ENCODE measurements around the gene CRYBG1. TPM values are rescaled to one million over a fixed set of nuclear protein-coding genes. Genes with fewer than 3 reads are reported as not detected.
"Not testable (repeated sequence)": the region's sequence is repeated elsewhere in the genome, so short reads cannot be mapped to it uniquely, and the experiment has no call there.

Gene CRYBG1
- total RNA-seq, 1 donor from 2014 or later: 29.1 TPM

- intact Hi-C loops (cut with micrococcal nuclease): no loop called here
Observed at GRCh38 chr6:106574741-106575458, 214.4 kb downstream of the CRYBG1 start.

- intact Hi-C loops (cut with micrococcal nuclease): no loop called here
Observed at GRCh38 chr6:106579281-106579680, 218.8 kb downstream of the CRYBG1 start.

- intact Hi-C loops (cut with micrococcal nuclease): no loop called here
Observed at GRCh38 chr6:106581468-106581867, 221.0 kb downstream of the CRYBG1 start.

- intact Hi-C loops (cut with micrococcal nuclease): no loop called here
Observed at GRCh38 chr6:106586815-106587415, 226.4 kb downstream of the CRYBG1 start.

DNA sequence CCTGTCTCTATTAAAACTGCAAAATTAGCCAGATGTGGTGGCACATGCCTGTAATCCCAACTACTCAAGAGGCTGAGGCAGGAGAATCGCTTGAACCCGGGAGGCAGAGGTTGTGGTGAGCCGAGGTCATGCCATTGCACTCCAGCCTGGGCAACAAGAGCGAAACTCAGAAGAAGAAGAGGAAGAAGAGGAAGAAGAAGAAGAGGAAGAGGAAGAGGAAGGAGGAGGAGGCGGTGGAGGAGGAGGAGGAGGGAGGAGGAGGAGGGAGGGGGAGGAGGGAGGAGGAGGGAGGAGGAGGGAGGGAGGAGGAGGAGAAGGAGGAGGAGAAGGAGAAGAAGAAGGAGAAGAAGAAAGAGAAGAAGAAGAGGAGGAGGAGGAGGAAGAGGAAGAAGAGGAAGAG, 228.4 kb downstream of the CRYBG1 start:
- intact Hi-C loops (cut with micrococcal nuclease): not testable (repeated sequence)

- intact Hi-C loops (cut with micrococcal nuclease): no loop called here
Observed at GRCh38 chr6:106591111-106591825, 230.8 kb downstream of the CRYBG1 start.

GRCh38 chr6:106599440-106599839, 238.9 kb downstream of the CRYBG1 start:
- intact Hi-C loops (cut with micrococcal nuclease): no loop called here

GRCh38 chr6:106600329-106600728, 239.8 kb downstream of the CRYBG1 start:
- intact Hi-C loops (cut with micrococcal nuclease): no loop called here

- intact Hi-C loops (cut with micrococcal nuclease): loop anchor here (1.0 to 5.0 kb wide), 3 partner anchors 21 to 389 kb away; partner anchors contain the start of genes QRSL1 and RTN4IP1
Observed at GRCh38 chr6:106608080-106608668, 247.7 kb downstream of the CRYBG1 start.

- intact Hi-C loops (cut with micrococcal nuclease): loop anchor here (5.0 kb wide), 1 partner anchor 388 kb away; no protein-coding TSS in a partner anchor
Observed at GRCh38 chr6:106609699-106610098, 249.2 kb downstream of the CRYBG1 start.

GRCh38 chr6:106611030-106611429, 250.5 kb downstream of the CRYBG1 start:
- intact Hi-C loops (cut with micrococcal nuclease): no loop called here

- intact Hi-C loops (cut with micrococcal nuclease): loop anchor here (1.0 to 2.0 kb wide), 2 partner anchors 16 to 92 kb away; partner anchors contain the start of genes QRSL1 and RTN4IP1
Observed at GRCh38 chr6:106612671-106613416, 252.3 kb downstream of the CRYBG1 start.

- intact Hi-C loops (cut with micrococcal nuclease): loop anchor here (1.0 to 2.0 kb wide), 2 partner anchors 16 to 93 kb away; partner anchors contain the start of genes QRSL1 and RTN4IP1
Observed at GRCh38 chr6:106613590-106613989, 253.1 kb downstream of the CRYBG1 start.

DNA sequence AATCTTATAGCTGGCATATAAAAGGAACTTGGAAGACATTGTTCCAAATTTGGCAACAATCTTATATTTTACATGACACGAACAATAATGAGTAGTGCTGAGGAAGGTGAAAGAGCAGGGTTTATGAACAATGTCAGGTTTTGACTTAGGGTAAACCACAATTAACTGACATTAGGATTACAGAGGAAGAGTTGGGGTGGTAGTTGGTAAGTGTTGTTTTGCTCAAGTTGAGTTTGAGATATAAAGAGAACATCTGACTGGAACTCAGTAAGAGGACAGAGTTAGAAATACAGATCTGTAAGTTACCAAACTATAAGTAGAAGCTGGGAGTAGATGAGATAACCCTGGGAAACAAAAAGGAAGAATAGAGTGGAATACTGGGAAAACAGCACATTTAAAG, 253.6 kb downstream of the CRYBG1 start:
- intact Hi-C loops (cut with micrococcal nuclease): no loop called here

DNA sequence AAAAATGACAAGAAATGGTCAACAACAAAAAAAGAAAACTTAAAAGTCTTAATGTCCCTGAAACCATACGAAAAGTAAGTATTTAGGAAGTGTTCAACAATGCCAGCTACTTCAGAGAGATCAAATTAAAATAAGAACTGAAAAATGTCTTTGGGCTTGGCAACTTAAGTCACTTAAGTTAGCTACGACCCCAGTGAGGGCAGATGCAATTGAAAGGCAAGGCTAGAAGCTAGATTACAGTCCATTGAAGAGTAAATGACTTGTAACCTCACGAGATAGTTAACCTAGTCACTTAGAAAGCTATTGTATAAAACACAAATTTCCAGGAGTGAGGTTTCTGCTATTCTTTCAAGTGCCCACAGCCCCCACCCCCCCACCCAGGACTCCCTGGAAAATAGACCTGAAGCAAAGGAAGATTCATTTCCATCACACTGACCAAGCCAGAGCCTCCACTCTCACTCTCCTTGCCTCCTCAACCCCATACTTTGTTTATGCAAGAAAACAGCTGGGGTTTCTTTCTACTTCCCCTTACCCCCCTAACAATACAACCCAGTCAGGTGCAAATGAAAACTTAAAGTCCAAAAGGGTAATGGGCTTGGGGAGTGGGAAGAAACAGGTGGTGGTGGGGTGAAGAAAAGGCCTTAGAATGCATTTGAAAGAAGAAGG, 254.2 kb downstream of the CRYBG1 start:
- intact Hi-C loops (cut with micrococcal nuclease): no loop called here

GRCh38 chr6:106617302-106617701, 256.8 kb downstream of the CRYBG1 start:
- intact Hi-C loops (cut with micrococcal nuclease): no loop called here

GRCh38 chr6:106617857-106618256, 257.3 kb downstream of the CRYBG1 start:
- intact Hi-C loops (cut with micrococcal nuclease): no loop called here

GRCh38 chr6:106618324-106618723, 257.8 kb downstream of the CRYBG1 start:
- intact Hi-C loops (cut with micrococcal nuclease): no loop called here

GRCh38 chr6:106619223-106619622, 258.7 kb downstream of the CRYBG1 start:
- intact Hi-C loops (cut with micrococcal nuclease): no loop called here

DNA sequence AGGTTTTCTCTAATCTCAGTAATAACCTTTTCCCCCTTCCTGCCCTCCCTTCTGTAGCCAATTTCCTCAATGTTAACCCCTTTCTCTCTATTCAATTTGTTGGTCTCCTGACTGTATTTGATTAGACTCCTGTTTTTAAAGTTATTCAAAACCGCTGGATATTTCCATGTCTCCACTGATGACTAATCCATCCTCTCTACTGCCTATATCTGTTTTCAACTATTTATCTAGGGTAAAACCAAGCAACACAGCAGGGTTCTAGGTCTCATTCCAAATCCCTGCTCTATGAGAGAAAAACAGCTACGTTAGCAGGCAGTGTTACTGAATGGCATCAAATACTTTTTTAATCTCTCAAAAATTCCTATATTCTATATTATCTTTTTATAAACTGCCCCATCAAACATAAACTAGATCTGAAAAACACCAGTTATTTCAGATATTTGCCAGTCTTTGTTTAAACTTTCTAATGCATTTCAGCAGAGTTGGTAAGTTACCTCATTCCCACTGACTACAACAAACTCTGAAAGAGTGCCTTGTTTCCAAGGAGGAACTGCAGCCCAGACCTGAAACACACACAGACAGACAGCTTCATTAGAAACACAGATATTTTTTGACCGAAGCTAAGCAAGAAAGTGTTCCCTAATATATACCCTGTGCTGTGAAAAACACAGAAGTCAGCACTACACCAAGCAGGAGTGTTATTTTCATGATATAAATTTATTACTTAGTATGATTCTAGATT, 260.6 kb downstream of the CRYBG1 start:
- intact Hi-C loops (cut with micrococcal nuclease): no loop called here

All from T-helper 2 cell treated with Interferon-gamma antibody and Interleukin-4, amounts not matched to agents 100 ng/mL and 5 ng/mL, for 36 hours (primary cell).